Measurements from ENCODE around the gene BRICD5.

BRICD5 gene

GRCh38 chr16:2212362-2213324, 2.0 kb upstream of the BRICD5 start:
- Histone ChIP-seq H3K36me3 (ENCODE audit: control insufficient read depth, insufficient read depth, low read length) (peaks cover 34% of the 10 kb centered on the region), H3K9ac (ENCODE audit: low read depth, low read length) (peak overlapping the region; percentile 12), H3K4me3 (ENCODE audit: low read depth, low read length) (peak overlapping the region; percentile 75), H3K4me1 (ENCODE audit: control insufficient read depth, insufficient read depth, low read length) (no peaks in the 10 kb centered on the region), H3K9me3 (ENCODE audit: control insufficient read depth, insufficient read depth, low read length) (no peaks in the 10 kb centered on the region), H3K27me3 (ENCODE audit: control insufficient read depth, insufficient read depth, low read length) (no peaks in the 10 kb centered on the region)

DNA sequence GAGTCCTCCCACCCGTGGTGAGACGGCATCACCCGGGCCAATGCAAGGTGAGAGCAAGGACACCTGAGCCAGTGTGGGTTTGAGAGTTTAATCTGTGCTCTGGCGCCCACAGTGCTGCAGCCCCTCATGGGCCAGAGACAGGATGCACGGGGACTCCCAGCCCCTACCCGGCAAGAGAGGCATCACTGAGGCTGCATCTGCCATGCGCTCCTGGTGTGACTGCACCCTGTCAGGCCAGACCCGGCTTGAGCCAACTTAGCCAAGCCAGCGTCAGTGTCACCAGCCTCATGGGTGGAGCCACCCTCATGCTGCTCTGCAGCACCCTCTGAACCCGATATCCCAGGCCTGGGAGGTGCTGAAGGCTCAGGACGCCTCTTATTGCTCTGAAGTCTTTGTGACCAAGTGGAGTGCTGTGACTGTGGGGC, 1.3 kb upstream of the BRICD5 start:
- Histone ChIP-seq H3K4me1 (ENCODE audit: control insufficient read depth, insufficient read depth, low read length) (no peaks in the 10 kb centered on the region), H3K36me3 (ENCODE audit: control insufficient read depth, insufficient read depth, low read length) (peaks cover 41% of the 10 kb centered on the region), H3K4me3 (ENCODE audit: low read depth, low read length) (no peak overlapping the region), H3K9ac (ENCODE audit: low read depth, low read length) (no peak overlapping the region), H3K9me3 (ENCODE audit: control insufficient read depth, insufficient read depth, low read length) (no peaks in the 10 kb centered on the region), H3K27me3 (ENCODE audit: control insufficient read depth, insufficient read depth, low read length) (no peaks in the 10 kb centered on the region)

- no peak overlapping the region for H3K4me3 ChIP-seq (ENCODE audit: low read depth, low read length)
- peaks cover 45% of the 10 kb centered on the region for H3K36me3 ChIP-seq (ENCODE audit: control insufficient read depth, insufficient read depth, low read length)
- no peaks in the 10 kb centered on the region for H3K9me3 ChIP-seq (ENCODE audit: control insufficient read depth, insufficient read depth, low read length)
- no peaks in the 10 kb centered on the region for H3K4me1 ChIP-seq (ENCODE audit: control insufficient read depth, insufficient read depth, low read length)
- H3K9ac ChIP-seq (ENCODE audit: low read depth, low read length), result no peak overlapping the region
- H3K27me3 ChIP-seq (ENCODE audit: control insufficient read depth, insufficient read depth, low read length), result no peaks in the 10 kb centered on the region
Observed at GRCh38 chr16:2210009-2210332, 692 bp downstream of the BRICD5 start.

GRCh38 chr16:2209258-2210008, 1.2 kb downstream of the BRICD5 start:
- Histone ChIP-seq H3K4me3 (ENCODE audit: low read depth, low read length) (no peak overlapping the region), H3K27me3 (ENCODE audit: control insufficient read depth, insufficient read depth, low read length) (no peaks in the 10 kb centered on the region), H3K36me3 (ENCODE audit: control insufficient read depth, insufficient read depth, low read length) (peaks cover 45% of the 10 kb centered on the region), H3K4me1 (ENCODE audit: control insufficient read depth, insufficient read depth, low read length) (no peaks in the 10 kb centered on the region), H3K9ac (ENCODE audit: low read depth, low read length) (no peak overlapping the region), H3K9me3 (ENCODE audit: control insufficient read depth, insufficient read depth, low read length) (no peaks in the 10 kb centered on the region)

DNA sequence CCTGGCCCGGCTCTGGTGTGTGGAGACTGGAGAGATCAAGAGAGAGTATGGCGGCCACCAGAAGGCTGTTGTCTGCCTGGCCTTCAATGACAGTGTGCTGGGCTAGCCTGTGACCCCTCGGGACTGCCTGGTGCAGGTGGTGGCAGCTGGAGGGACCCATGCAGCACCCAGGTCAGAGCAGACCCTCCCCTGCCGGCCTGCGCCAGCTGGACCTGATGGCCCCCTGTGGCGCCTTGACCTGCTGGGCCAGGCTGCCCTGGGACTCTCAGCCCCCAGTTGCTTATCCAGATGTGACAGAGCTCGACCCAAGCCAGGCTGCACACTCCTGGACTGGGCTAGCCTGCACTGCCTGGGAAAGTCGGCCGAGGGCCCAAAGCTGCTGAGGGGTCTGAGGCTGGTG, 1.9 kb downstream of the BRICD5 start:
- H3K9me3 ChIP-seq (ENCODE audit: control insufficient read depth, insufficient read depth, low read length), result no peaks in the 10 kb centered on the region
- no peak overlapping the region for H3K9ac ChIP-seq (ENCODE audit: low read depth, low read length)
- H3K4me1 ChIP-seq (ENCODE audit: control insufficient read depth, insufficient read depth, low read length), result no peaks in the 10 kb centered on the region
- no peaks in the 10 kb centered on the region for H3K27me3 ChIP-seq (ENCODE audit: control insufficient read depth, insufficient read depth, low read length)
- H3K4me3 ChIP-seq (ENCODE audit: low read depth, low read length), result no peak overlapping the region
- peaks cover 45% of the 10 kb centered on the region for H3K36me3 ChIP-seq (ENCODE audit: control insufficient read depth, insufficient read depth, low read length)

DNA sequence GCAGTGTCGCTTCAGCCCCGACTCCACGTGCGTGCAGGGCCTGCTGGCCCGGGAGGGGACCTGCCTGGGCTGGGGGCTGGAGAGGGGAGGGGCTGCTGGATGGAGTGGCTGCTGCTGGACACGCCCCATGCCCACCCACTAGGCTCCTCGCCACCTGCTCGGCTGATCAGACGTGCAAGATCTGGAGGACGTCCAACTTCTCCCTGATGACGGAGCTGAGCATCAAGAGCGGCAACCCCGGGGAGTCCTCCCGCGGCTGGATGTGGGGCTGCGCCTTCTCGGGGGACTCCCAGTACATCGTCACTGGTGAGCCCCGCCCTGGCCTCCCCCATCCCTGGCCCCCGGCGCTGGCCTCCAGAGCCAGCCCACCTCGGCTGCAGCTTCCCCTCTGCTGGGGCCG, 2.4 kb downstream of the BRICD5 start:
- Histone ChIP-seq H3K27me3 (ENCODE audit: control insufficient read depth, insufficient read depth, low read length) (no peaks in the 10 kb centered on the region), H3K4me1 (ENCODE audit: control insufficient read depth, insufficient read depth, low read length) (no peaks in the 10 kb centered on the region), H3K36me3 (ENCODE audit: control insufficient read depth, insufficient read depth, low read length) (peaks cover 45% of the 10 kb centered on the region), H3K9me3 (ENCODE audit: control insufficient read depth, insufficient read depth, low read length) (no peaks in the 10 kb centered on the region), H3K4me3 (ENCODE audit: low read depth, low read length) (no peak overlapping the region), H3K9ac (ENCODE audit: low read depth, low read length) (no peak overlapping the region)

DNA sequence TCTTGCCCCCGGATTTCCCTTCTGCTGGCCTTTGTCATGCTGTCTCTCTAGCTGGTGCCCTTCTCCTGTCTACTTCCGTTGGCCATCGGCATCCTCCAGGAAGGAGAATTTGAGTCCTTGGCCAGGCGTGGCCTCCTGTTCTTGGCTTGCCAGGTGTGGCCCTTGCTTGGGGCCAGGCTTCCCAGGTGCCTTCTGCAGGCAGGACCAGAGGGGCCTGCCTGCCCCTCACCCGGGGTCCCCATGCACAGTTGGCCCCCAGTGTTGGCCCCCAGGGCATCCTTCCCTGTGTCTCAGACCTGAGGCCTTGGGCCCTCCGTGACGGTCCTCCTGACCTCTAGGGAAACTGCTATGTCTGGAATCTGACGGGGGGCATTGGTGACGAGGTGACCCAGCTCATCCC, 2.8 kb downstream of the BRICD5 start:
- H3K9ac ChIP-seq (ENCODE audit: low read depth, low read length), result no peak overlapping the region
- H3K27me3 ChIP-seq (ENCODE audit: control insufficient read depth, insufficient read depth, low read length), result no peaks in the 10 kb centered on the region
- H3K4me1 ChIP-seq (ENCODE audit: control insufficient read depth, insufficient read depth, low read length), result no peaks in the 10 kb centered on the region
- no peak overlapping the region for H3K4me3 ChIP-seq (ENCODE audit: low read depth, low read length)
- no peaks in the 10 kb centered on the region for H3K9me3 ChIP-seq (ENCODE audit: control insufficient read depth, insufficient read depth, low read length)
- H3K36me3 ChIP-seq (ENCODE audit: control insufficient read depth, insufficient read depth, low read length), result peaks cover 45% of the 10 kb centered on the region

DNA sequence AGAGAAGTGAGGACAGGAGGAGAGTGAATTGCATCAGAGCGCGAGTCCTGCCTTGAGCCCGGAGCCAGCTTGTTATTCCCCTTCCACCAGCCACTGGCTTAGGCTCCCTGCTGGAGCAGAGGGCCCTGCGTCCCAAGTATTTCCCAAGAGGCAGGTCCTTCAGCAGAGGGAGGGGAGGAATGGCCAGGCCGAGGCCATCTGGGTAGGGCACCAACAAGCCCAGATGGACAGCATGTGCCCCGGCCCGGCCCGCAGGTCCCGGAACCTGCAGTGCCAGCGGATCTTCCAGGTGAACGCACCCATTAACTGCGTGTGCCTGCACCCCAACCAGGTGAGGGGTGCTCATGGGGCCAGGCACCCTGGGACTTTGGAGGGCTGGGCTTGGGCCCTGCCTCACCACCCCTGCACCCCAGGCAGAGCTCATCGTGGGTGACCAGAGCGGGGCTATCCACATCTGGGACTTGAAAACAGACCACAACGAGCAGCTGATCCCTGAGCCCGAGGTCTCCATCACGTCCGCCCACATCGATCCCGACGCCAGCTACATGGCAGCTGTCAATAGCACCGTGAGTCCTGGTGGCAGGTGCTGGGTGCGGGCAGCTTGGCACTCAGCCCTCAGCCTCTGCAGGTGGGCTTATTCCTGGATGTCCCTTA, 3.8 kb downstream of the BRICD5 start:
- no peak overlapping the region for H3K4me3 ChIP-seq (ENCODE audit: low read depth, low read length)
- no peak overlapping the region for H3K9ac ChIP-seq (ENCODE audit: low read depth, low read length)
- no peaks in the 10 kb centered on the region for H3K9me3 ChIP-seq (ENCODE audit: control insufficient read depth, insufficient read depth, low read length)

GRCh38 chr16:2206420-2206779, 4.3 kb downstream of the BRICD5 start:
- Histone ChIP-seq H3K4me3 (ENCODE audit: low read depth, low read length) (peak overlapping the region; percentile 94), H3K9ac (ENCODE audit: low read depth, low read length) (peak overlapping the region; percentile 94), H3K4me1 (ENCODE audit: control insufficient read depth, insufficient read depth, low read length) (no peaks in the 10 kb centered on the region), H3K27me3 (ENCODE audit: control insufficient read depth, insufficient read depth, low read length) (no peaks in the 10 kb centered on the region), H3K9me3 (ENCODE audit: control insufficient read depth, insufficient read depth, low read length) (no peaks in the 10 kb centered on the region), H3K36me3 (ENCODE audit: control insufficient read depth, insufficient read depth, low read length) (peaks cover 34% of the 10 kb centered on the region)

More for the DNA sequence above, 3.8 kb downstream of the BRICD5 start:
- H3K27me3 ChIP-seq (ENCODE audit: control insufficient read depth, insufficient read depth, low read length), result no peaks in the 10 kb centered on the region
- no peaks in the 10 kb centered on the region for H3K4me1 ChIP-seq (ENCODE audit: control insufficient read depth, insufficient read depth, low read length)
- H3K36me3 ChIP-seq (ENCODE audit: control insufficient read depth, insufficient read depth, low read length), result peaks cover 36% of the 10 kb centered on the region

DNA sequence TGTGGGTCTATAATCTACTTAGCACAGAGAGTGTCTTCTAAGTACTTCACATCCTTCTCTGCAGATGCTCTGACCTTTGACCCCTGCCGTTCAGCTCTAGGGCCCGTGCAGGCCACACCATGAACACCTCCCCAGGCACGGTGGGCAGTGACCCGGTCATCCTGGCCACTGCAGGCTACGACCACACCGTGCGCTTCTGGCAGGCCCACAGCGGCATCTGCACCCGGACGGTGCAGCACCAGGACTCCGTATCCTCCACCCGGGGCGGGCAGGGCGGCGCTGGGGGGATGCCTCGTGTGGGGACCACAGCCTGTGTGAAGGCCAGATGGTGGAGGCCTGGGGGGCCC, 4.7 kb downstream of the BRICD5 start:
- no peaks in the 10 kb centered on the region for H3K4me1 ChIP-seq (ENCODE audit: control insufficient read depth, insufficient read depth, low read length)
- H3K9ac ChIP-seq (ENCODE audit: low read depth, low read length), result peak overlapping the region; percentile 94
- no peaks in the 10 kb centered on the region for H3K9me3 ChIP-seq (ENCODE audit: control insufficient read depth, insufficient read depth, low read length)
- peak overlapping the region; percentile 94 for H3K4me3 ChIP-seq (ENCODE audit: low read depth, low read length)
- peaks cover 34% of the 10 kb centered on the region for H3K36me3 ChIP-seq (ENCODE audit: control insufficient read depth, insufficient read depth, low read length)
- no peaks in the 10 kb centered on the region for H3K27me3 ChIP-seq (ENCODE audit: control insufficient read depth, insufficient read depth, low read length)

GRCh38 chr16:2205104-2205966, 5.3 kb downstream of the BRICD5 start, which contains the start of gene MLST8:
Gene MLST8, plus strand, starts transcription at chr16:2205454. Its CDS starts 632 bp downstream, at chr16:2206086.
- Histone ChIP-seq H3K9ac (ENCODE audit: low read depth, low read length) (peak within 1 kb of the TSS; percentile 94), H3K9me3 (ENCODE audit: control insufficient read depth, insufficient read depth, low read length) (no peaks in the 10 kb centered on the region), H3K27me3 (ENCODE audit: control insufficient read depth, insufficient read depth, low read length) (peaks cover under 1% of the 10 kb centered on the region), H3K4me1 (ENCODE audit: control insufficient read depth, insufficient read depth, low read length) (no peaks in the 10 kb centered on the region), H3K36me3 (ENCODE audit: control insufficient read depth, insufficient read depth, low read length) (peaks cover 34% of the 10 kb centered on the region), H3K4me3 (ENCODE audit: low read depth, low read length) (peak within 1 kb of the TSS; percentile 94)
